Measurements from ENCODE around the gene ADGB.

ADGB gene

DNA sequence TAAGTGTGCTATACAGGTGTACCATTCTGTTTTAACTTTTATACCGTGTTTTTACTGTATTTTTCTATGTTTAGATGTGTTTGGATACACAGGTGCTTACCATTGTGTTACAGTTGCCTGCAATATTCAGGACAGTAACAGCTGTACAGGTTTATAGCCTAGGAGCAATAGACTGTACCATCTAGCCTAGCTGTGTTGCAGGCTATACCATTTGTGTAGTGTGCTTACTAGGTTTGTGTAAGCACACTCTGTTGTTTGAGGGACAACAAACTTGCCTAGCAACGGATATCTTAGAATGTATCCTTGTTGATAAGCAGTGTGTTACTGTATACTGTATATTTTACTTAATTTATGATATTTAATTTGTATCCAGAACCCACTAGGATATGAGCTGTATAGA lies 35.2 kb downstream of the ADGB start:
- no peak for DNase-seq (ENCODE audit: low read depth)

DNA sequence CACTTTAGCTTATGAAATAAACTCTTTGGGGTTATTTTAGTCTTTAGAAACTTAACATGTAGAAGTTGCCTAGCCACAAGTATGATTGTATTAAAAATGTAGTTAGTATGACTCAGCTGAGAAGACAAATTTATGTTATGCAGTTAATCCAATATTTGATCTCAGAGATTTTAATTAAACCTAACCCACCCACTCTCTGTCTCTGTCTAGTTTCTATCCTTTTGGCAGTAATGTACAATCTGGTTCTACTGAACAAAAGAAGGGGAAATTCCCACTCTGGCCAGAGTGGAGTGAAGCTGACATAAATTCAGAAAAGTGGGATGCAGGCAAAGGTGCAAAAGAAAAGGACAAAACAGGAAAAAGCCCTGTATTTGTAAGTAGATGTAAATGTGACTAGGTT lies 36.4 kb downstream of the ADGB start:
- DNase-seq (ENCODE audit: low read depth) = no peak

GRCh38 chr6:146636481-146636880 lies 37.7 kb downstream of the ADGB start:
- no peak for DNase-seq (ENCODE audit: low read depth)

DNA sequence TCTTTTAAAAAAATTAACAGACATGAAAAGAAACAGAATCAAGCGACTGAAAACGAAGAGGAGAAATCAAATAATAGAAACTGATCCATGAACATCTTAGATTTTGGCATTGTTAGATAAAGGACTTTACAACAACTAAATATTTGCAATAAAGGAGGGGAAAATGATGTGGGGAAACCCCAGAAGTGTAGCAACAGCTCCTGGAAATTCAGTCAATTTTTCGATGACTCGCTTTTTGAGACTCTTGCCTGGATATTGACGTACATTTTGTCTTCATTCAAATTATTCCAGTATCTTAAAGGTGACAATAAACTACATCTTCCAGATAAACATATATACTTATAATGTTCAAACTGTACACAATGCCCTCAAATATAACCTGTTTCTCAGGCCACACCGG lies 44.1 kb downstream of the ADGB start:
- no peak for DNase-seq (ENCODE audit: low read depth)

GRCh38 chr6:146650799-146651481 lies 52.2 kb downstream of the ADGB start:
- no peak for DNase-seq (ENCODE audit: low read depth)

GRCh38 chr6:146651482-146651863 lies 52.7 kb downstream of the ADGB start:
- no peak for DNase-seq (ENCODE audit: low read depth)

- no peak for DNase-seq (ENCODE audit: low read depth)
These were observed 58.7 kb downstream of the ADGB start for GRCh38 chr6:146657432-146657831.

DNA sequence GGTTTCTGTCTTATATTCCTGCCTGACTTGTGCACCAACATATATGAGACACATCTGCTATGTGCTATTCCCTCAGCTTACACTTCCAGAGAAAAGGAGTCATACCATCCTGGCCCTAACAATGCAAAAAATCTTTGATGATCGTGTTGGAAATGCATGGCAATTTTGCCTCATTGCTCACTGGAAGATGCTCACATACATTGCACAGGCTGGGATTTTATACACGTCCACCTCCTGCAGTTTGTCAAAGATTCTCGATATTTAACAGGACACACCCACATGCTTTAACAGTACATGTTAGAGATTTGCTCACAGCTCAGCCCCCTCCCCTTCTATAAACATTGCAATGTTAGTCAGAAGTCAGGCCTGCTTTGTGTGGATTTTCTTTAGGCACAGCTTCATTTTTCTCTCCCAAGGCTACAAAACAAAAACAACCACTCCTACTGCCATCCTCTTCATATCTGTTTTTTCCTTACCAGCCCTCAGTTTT lies 66.1 kb downstream of the ADGB start:
- no peak for DNase-seq (ENCODE audit: low read depth)

DNA sequence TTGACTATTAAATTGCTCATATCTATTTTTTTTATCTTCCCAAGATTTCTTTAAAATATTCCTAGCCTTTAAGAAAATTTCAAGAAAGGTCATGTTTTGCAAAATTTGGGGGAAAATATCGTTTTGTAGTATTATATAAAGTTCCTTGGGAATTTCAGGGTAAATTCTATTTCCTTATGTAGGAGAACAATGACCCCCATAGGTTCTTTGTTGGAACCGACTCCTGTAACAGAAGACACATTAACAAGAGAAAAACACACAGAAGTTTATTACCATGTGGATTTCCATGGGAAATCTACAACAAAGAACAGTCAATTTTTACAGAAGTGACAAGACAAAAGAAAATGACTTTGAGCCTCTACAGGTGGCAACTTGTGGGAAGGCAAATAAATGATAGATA lies 68.1 kb downstream of the ADGB start:
- DNase-seq (ENCODE audit: low read depth) = no peak

GRCh38 chr6:146670161-146670560 lies 71.4 kb downstream of the ADGB start:
- no peak for DNase-seq (ENCODE audit: low read depth)

- DNase-seq (ENCODE audit: low read depth) = no peak
These were observed 74.3 kb downstream of the ADGB start for GRCh38 chr6:146673069-146673468.

DNA sequence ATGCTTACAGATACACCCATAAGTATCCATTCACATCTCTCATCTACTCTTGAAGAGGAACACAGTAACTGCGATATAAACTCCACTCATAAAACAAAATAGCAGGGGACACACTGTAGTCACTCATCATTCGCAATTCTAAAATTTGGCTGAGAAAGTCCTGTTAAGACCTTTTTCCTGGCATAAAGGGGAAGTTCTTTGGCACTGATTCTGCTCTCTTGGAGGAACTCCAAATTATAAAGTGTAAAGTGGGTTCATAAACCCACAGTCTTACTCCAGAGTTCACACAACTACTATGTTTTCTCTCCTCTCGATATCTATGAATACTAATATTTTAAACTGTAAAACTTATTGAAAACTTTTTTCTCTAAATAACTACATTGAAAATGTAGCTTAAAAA lies 80.6 kb downstream of the ADGB start:
- DNase-seq (ENCODE audit: low read depth) = no peak

DNA sequence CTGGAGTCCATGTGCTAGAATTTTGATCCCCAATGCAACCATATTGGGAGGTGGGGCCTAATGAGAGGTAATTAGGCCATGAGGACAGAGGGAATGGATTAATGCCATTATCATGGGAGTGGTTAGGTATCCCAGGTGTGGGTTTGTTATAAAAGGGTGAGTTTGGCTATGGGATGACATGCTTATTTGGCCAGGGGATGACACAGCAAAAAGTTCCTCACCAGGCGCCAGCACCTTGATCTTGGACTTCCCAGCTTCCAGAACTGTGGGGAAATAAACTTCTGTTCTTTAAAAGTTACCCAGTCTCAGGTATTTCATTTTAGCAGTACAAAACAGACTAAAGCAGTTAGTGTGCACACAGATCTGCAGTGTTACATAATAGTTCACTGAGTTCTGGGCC lies 84.1 kb downstream of the ADGB start:
- no peak for DNase-seq (ENCODE audit: low read depth)

DNA sequence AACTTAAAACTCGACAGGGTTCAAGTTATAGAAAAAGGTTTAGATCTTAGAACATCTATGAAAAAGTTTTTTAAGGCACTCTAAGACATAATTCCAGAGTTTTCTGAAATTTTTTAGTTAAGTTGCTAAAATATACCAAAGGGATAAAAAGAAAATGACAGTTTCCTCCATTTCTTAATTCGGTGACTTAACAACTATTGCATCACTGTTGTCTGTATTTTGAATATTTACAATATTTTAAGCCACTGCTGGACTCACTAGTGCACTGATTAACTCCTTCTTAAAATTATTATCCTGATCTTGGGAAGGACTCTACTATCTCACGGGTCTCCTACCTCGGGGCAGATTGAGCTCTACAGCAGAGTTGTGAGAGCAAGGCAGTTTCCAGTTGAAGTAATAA lies 91.0 kb downstream of the ADGB start:
- no peak for DNase-seq (ENCODE audit: low read depth)

- DNase-seq (ENCODE audit: low read depth) = no peak
These were observed 94.6 kb downstream of the ADGB start for GRCh38 chr6:146693342-146693741.

DNA sequence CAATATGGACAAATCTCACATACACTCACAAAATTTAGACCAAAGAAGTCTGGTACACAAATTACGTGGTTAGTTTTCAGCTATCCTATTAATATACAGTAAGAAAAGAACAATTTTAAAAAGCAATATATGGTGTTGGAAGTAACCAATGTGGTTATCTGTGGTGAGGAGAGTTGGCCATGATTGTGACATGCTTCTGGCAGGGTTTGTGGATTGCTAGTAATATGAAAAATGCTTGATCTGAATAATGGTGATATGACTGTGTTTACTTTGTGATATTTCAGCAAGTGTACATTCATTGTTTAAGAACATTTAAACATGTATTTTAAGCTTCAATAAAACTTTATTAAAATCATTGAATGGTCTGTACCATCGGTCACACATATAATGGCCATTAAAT lies 99.1 kb downstream of the ADGB start:
- no peak for DNase-seq (ENCODE audit: low read depth)

DNA sequence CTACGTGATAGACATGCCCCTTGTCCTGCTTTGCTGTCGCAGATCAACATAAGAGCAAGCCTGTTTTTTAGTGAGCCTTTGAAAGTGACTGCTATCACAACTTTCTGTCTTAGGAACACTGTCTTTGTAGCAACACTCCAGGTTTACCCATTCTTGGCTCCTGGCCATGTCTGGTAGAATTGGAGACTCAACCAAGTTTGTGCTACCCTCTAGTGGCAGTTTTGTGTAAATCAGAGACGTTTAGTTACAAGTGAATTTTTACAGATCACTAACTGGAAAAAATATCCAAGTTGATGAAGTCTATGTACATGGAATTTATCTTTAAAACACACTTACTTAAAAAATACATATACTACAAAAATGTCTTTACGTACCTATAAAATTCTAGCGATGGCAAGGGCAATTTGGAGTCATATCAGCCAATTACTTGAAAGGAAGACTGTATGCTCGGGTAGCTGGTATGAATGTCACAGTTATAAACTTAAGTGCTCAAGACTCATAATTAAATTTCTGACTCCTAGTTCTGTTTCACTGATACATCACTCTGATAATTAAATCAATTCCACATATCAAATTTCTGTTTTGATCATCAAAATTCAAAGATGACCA lies 101.4 kb downstream of the ADGB start:
- no peak for DNase-seq (ENCODE audit: low read depth)

GRCh38 chr6:146701632-146702031 lies 102.9 kb downstream of the ADGB start:
- no peak for DNase-seq (ENCODE audit: low read depth)

DNA sequence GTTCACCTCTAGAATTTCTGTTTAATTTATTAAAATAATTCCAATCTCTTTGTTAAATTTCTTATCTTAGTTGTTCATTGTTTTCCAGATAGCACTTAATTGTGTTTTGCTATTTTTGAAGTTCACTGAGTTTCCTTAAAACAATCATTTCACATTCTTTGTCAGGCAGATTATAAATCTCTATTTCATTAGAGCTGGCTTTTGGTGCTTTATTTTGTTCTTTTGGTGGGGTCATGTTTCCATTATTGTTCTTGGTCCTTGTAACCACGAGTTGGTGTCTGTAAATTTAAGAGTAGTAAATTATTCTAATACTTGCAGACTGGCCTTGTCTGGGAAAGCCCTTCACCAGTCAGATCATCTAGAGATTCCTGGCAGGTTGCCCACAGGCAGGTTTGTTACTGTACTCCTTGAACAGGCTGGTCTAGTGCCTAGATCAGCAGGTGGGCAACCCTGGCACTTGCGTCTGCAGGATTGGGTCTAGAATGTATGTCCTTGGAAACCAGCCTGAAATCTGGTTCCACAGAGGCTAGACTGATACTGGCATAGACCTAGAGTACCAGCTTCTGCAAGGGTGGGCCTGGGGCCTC lies 110.4 kb downstream of the ADGB start:
- no peak for DNase-seq (ENCODE audit: low read depth)

GRCh38 chr6:146719387-146719786 lies 120.6 kb downstream of the ADGB start:
- DNase-seq (ENCODE audit: low read depth) = no peak

GRCh38 chr6:146739696-146740095 lies 140.9 kb downstream of the ADGB start:
- DNase-seq (ENCODE audit: low read depth) = no peak

- DNase-seq (ENCODE audit: low read depth) = no peak
These were observed 142.8 kb downstream of the ADGB start for GRCh38 chr6:146741609-146742008.

- no peak for DNase-seq (ENCODE audit: low read depth)
These were observed 154.5 kb downstream of the ADGB start for GRCh38 chr6:146753306-146753705.

DNA sequence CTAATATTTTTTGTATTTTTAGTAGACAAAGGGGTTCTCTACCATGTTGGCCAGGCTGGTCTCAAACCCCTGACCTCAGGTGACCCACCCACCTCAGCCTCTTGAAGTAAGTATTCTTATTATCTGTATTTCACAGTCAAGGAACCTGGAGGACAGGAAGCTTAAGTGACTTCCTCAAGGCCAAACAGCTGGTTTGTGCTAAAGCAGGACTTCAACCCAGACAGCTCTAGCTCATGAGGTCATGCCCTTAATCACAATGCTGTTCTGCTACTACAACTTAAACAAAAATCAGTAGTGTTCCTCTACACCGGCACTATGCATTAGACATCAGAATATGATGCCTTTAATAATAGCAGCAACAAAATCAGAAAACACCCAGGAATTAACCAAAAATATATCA lies 168.9 kb downstream of the ADGB start:
- no peak for DNase-seq (ENCODE audit: low read depth)
